ENCODE measurements around the gene NCBP1. TPM values are rescaled to one million over a fixed set of nuclear protein-coding genes. Genes with fewer than 3 reads are reported as not detected.

The NCBP1 gene
- total and polyA plus RNA-seq, 9 of the 15 experiments (the other 6 are each of a cell fraction or from before 2014, with no cell fraction given): 29.4 to 69.7 (median 57.5) TPM

DNA sequence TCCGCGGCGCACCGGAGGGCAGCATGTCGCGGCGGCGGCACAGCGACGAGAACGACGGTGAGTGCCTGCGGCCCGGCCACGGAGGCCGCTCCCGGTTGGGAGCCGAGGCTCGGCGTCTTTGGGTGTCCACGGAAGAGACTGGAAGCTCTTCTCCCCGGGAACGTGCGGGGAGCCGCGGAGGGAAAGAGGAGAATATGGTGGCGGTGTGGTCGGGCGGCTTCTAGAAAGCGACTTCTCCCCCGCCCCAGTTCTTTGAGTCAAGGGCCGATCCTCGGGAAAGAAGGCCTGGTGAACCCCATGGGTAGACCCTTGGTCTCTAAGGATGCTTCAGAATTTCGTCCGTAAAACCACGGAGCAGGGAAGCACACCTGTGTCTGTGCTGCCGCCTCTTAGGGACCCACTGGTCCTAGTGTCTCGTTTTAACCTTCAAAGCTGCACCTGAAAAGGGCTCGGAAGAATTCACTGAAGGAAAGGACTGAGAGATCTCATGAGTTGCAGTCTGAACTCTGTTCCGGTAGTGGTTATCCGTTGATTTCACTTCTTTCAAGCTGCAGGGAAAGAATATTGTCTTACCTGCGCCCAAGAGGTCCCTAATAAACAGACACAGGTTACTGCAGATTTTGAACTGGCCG is 354 bp downstream of the NCBP1 start (continued):
- TF ChIP-seq ETV6 (IDR thresholded peaks at IDR 0.05; ENCODE audit: borderline replicate concordance in 1 of 2, low read depth in 2 of 2, low read length in 1 of 2) (no peak), ETV6 (CRISPR knock-in tag; IDR thresholded peaks at IDR 0.05; ENCODE audit: borderline replicate concordance) (peak; percentile 29; the same call in 1 of the 2 replicates), ARID4B (CRISPR knock-in tag; IDR thresholded peaks at IDR 0.05) (0 out of 2 replicates have a peak, but pooled peaks have one; percentile 2), RB1 (IDR thresholded peaks at IDR 0.05; ENCODE audit: low read depth) (no peak), CEBPB (tag; IDR thresholded peaks at IDR 0.05) (no peak), ZEB2 (IDR thresholded peaks at IDR 0.05) (no peak), RAD21 (CRISPR knock-in tag; conservative IDR thresholded peaks at IDR 0.05 in 1 of 2, IDR thresholded peaks at IDR 0.05 in 1 of 2) (no peak), ASH1L (IDR thresholded peaks at IDR 0.05; ENCODE audit: borderline replicate concordance, low read depth, partially characterized antibody) (no peak), CBX2 (IDR thresholded peaks at IDR 0.05; ENCODE audit: insufficient read depth, low read length, poor library complexity, severe bottlenecking) (no peak), ZNF696 (CRISPR knock-in tag; conservative IDR thresholded peaks at IDR 0.05) (no peak), SUPT5H (IDR thresholded peaks at IDR 0.05) (no peak; the same call in none of the 2 replicates), KLF1 (tag; IDR thresholded peaks at IDR 0.05) (0 out of 2 replicates have a peak, but pooled peaks have one; percentile 25), TAL1 (IDR thresholded peaks at IDR 0.05) (no peak), SRSF9 (IDR thresholded peaks at IDR 0.05; ENCODE audit: borderline replicate concordance, low read depth, low read length) (no peak), ZNF277 (CRISPR knock-in tag; IDR thresholded peaks at IDR 0.05; ENCODE audit: borderline replicate concordance) (no peak), ZNF253 (CRISPR knock-in tag; conservative IDR thresholded peaks at IDR 0.05) (no peak), BHLHE40 (IDR thresholded peaks at IDR 0.05; ENCODE audit: low read length) (no peak), ZNF354B (CRISPR knock-in tag; IDR thresholded peaks at IDR 0.05) (no peak), SRSF1 (IDR thresholded peaks at IDR 0.05; ENCODE audit: low read depth, low read length) (no peak), KDM5B (IDR thresholded peaks at IDR 0.05; ENCODE audit: insufficient replicate concordance, low read depth, low read length) (peak; percentile 88)
- TF ChIP-seq, protein P1, sequence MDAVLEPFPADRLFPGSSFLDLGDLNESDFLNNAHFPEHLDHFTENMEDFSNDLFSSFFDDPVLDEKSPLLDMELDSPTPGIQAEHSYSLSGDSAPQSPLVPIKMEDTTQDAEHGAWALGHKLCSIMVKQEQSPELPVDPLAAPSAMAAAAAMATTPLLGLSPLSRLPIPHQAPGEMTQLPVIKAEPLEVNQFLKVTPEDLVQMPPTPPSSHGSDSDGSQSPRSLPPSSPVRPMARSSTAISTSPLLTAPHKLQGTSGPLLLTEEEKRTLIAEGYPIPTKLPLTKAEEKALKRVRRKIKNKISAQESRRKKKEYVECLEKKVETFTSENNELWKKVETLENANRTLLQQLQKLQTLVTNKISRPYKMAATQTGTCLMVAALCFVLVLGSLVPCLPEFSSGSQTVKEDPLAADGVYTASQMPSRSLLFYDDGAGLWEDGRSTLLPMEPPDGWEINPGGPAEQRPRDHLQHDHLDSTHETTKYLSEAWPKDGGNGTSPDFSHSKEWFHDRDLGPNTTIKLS (IDR thresholded peaks at IDR 0.05; ENCODE audit: borderline replicate concordance, low read depth): no peak
